Fibroblast of villous mesenchyme (primary cell): ENCODE results near the gene KDM3A. TPM values are rescaled to one million over a fixed set of nuclear protein-coding genes. Genes with fewer than 3 reads are reported as not detected.

Experiments
- DNase-seq: peaks from one replicate; pipeline ENCODE4 v3.0.0-alpha.2; 2010; ENCODE audit warnings: low read depth
- H3K4me3 ChIP-seq: 2 replicates; pipeline ENCODE4 v1.5.1; 2011; ENCODE audit warnings: low read depth, mild to moderate bottlenecking, low read length
- CTCF ChIP-seq: IDR thresholded peaks from 2 replicates; pipeline ENCODE4 v1.5.1; 2012; ENCODE audit warnings: low read depth, mild to moderate bottlenecking, low read length; ENCODE audit not compliant: insufficient read depth
- total RNA-seq: library from RNA; depleted of rRNA; stranded (reverse); fragments of >200 nt; gene quantifications from 2 replicates; pipeline ENCODE4 v1.2.3, GENCODE V29; 2012

Gene KDM3A
- total RNA-seq, 1 donor, result 15.1 TPM

GRCh38 chr2:86433137-86433536, 8.0 kb upstream of the KDM3A start:
- TF ChIP-seq CTCF, result no peak
- DNase-seq, result no peak
- H3K4me3 ChIP-seq, result no peak overlapping the region

GRCh38 chr2:86434290-86434689, 6.9 kb upstream of the KDM3A start:
- H3K4me3 ChIP-seq, result no peak overlapping the region
- TF ChIP-seq CTCF, result no peak
- DNase-seq, result no peak

- no peak for DNase-seq
- no peak overlapping the region for H3K4me3 ChIP-seq
- TF ChIP-seq CTCF, result no peak
These were observed 5.6 kb upstream of the KDM3A start for GRCh38 chr2:86435531-86435930.

- no peak for DNase-seq
- no peak overlapping the region for H3K4me3 ChIP-seq
- no peak for TF ChIP-seq CTCF
These were observed 4.8 kb upstream of the KDM3A start for GRCh38 chr2:86436328-86436727.

- no peak for DNase-seq
- TF ChIP-seq CTCF, result no peak
- H3K4me3 ChIP-seq, result peak overlapping the region; percentile 10
These were observed 1.1 kb upstream of the KDM3A start for GRCh38 chr2:86439879-86440630.

GRCh38 chr2:86441392-86441881, 266 bp downstream of the KDM3A start:
- TF ChIP-seq CTCF, result no peak
- peak overlapping the region; percentile 83 for H3K4me3 ChIP-seq
- DNase-seq, result no peak
